GM15510 (cell line): ENCODE measurements around the gene YWHAH.

Experiments used
- POLR2A ChIP-seq: IDR thresholded peaks from 3 replicates; pipeline ENCODE4 v1.6.1; 2011; ENCODE audit warnings: borderline replicate concordance; ENCODE audit not compliant: insufficient read length; ENCODE audit errors: extremely low read depth

YWHAH gene

GRCh38 chr22:31917227-31917921 lies 27.0 kb upstream of the YWHAH start:
- no peak for TF ChIP-seq POLR2A

- TF ChIP-seq POLR2A = no peak
Measured at GRCh38 chr22:31919730-31920129, 24.6 kb upstream of the YWHAH start.

GRCh38 chr22:31920306-31920705 lies 24.0 kb upstream of the YWHAH start:
- no peak for TF ChIP-seq POLR2A

GRCh38 chr22:31921106-31921505 lies 23.2 kb upstream of the YWHAH start:
- TF ChIP-seq POLR2A = no peak

GRCh38 chr22:31922534-31922933 lies 21.8 kb upstream of the YWHAH start:
- no peak for TF ChIP-seq POLR2A

GRCh38 chr22:31923136-31923535 lies 21.2 kb upstream of the YWHAH start:
- TF ChIP-seq POLR2A = no peak

GRCh38 chr22:31923747-31924146 lies 20.6 kb upstream of the YWHAH start:
- no peak for TF ChIP-seq POLR2A

- TF ChIP-seq POLR2A = no peak
Measured at GRCh38 chr22:31925056-31925455, 19.3 kb upstream of the YWHAH start.

GRCh38 chr22:31926024-31926423 lies 18.3 kb upstream of the YWHAH start:
- TF ChIP-seq POLR2A = no peak

GRCh38 chr22:31926969-31927368 lies 17.4 kb upstream of the YWHAH start:
- TF ChIP-seq POLR2A = no peak

GRCh38 chr22:31927562-31927961 lies 16.8 kb upstream of the YWHAH start:
- TF ChIP-seq POLR2A = no peak

- TF ChIP-seq POLR2A = no peak
Measured at GRCh38 chr22:31929167-31929930, 15.0 kb upstream of the YWHAH start.

- no peak for TF ChIP-seq POLR2A
Measured at GRCh38 chr22:31932863-31933262, 11.5 kb upstream of the YWHAH start.

GRCh38 chr22:31933406-31933805 lies 10.9 kb upstream of the YWHAH start:
- no peak for TF ChIP-seq POLR2A

- no peak for TF ChIP-seq POLR2A
Measured at GRCh38 chr22:31933816-31934482, 10.4 kb upstream of the YWHAH start.
